ENCODE results near the gene NKAIN4.

NKAIN4 gene

GRCh38 chr20:63279931-63280330, 25.7 kb upstream of the NKAIN4 start:
- TF ChIP-seq CTCF (IDR thresholded peaks at IDR 0.05; ENCODE audit: borderline replicate concordance, insufficient read depth, low read depth, low read length), result no peak

DNA sequence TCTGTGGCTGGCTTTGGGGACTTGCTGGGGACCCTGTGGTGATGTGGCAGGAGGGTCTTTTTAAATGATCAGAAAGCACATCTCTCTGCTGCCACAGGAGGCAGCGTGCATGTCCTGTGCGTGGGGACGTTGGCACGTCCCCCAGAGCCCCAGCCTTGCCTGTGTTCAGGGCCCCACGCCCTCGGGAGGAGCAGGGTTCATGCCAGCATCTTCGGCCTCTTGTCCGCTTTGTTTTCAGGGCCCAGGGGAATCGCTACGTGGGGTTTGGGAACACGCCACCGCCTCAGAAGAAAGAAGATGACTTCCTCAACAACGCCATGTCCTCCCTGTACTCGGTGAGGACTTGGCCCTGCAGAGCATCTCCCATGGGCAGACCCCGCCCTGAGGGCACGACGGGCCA, 24.4 kb upstream of the NKAIN4 start:
- no peak overlapping the region for H3K4me3 ChIP-seq (ENCODE audit: low read depth, low read length)
- TF ChIP-seq CTCF (IDR thresholded peaks at IDR 0.05; ENCODE audit: borderline replicate concordance, insufficient read depth, low read depth, low read length), result no peak

More at GRCh38 chr20:63279931-63280330, 25.7 kb upstream of the NKAIN4 start:
- H3K4me3 ChIP-seq (ENCODE audit: low read depth, low read length), result no peak overlapping the region

- no peak for TF ChIP-seq CTCF (IDR thresholded peaks at IDR 0.05; ENCODE audit: borderline replicate concordance, insufficient read depth, low read depth, low read length)
- H3K4me3 ChIP-seq (ENCODE audit: low read depth, low read length), result no peak overlapping the region
These were observed 23.4 kb upstream of the NKAIN4 start for GRCh38 chr20:63277466-63278272.

DNA sequence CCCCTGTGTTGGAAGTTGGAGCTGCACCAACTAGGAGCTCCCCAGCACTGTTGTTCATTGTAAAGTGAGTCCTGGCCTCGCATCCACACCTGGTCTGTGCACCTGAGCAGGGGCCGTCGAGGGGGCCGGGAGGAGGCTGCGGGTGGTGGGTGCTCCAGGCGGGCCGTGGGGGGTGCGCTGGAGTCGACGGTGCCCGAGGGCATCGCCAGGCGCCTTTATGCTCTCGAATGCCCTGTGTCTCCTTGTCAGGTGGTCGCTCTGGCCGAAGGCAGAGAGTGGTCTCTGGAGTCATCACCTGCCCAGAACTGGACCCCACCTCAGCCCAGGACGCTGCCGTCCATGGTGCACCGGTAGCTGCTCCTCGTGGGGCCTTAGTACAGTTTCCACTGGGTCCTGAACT, 22.7 kb upstream of the NKAIN4 start:
- no peak for TF ChIP-seq CTCF (IDR thresholded peaks at IDR 0.05; ENCODE audit: borderline replicate concordance, insufficient read depth, low read depth, low read length)
- no peak overlapping the region for H3K4me3 ChIP-seq (ENCODE audit: low read depth, low read length)

DNA sequence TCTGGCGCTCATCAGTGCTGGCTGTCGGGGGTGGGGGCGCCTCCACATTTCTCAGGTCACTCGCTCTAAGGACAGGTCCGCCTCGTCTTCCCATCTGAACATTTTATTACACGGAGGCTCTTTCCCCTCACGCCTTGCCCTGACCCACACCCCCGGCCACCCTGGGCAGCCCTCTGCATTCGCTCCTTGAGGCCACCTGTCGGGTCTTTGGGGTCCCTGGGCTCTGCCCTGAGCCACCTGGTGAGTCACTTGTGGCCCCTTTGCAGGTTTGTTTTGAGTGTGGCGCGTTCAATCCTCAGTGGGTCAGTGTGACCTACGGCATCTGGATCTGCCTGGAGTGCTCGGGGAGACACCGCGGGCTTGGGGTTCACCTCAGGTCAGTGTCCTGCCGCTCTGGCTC, 21.6 kb upstream of the NKAIN4 start:
- no peak overlapping the region for H3K4me3 ChIP-seq (ENCODE audit: low read depth, low read length)
- TF ChIP-seq CTCF (IDR thresholded peaks at IDR 0.05; ENCODE audit: borderline replicate concordance, insufficient read depth, low read depth, low read length), result no peak

- no peak for TF ChIP-seq CTCF (IDR thresholded peaks at IDR 0.05; ENCODE audit: borderline replicate concordance, insufficient read depth, low read depth, low read length)
These were observed 20.3 kb upstream of the NKAIN4 start for GRCh38 chr20:63274381-63275228.

More at GRCh38 chr20:63274381-63275228, 20.3 kb upstream of the NKAIN4 start:
- no peak overlapping the region for H3K4me3 ChIP-seq (ENCODE audit: low read depth, low read length)

Measured in GM12875 (cell line).